ENCODE data around the gene SF3B1.

- TF ChIP-seq SP1 (IDR thresholded peaks at IDR 0.05) (no peak), BHLHE40 (IDR thresholded peaks at IDR 0.05; ENCODE audit: borderline replicate concordance) (no peak), ELF4 (IDR thresholded peaks at IDR 0.05) (no peak), FOXM1 (IDR thresholded peaks at IDR 0.05; ENCODE audit: borderline replicate concordance) (no peak), HDGF (IDR thresholded peaks at IDR 0.05; ENCODE audit: borderline replicate concordance) (no peak), ARNT (IDR thresholded peaks at IDR 0.05) (no peak), ZNF384 (IDR thresholded peaks at IDR 0.05) (no peak), FOXA1 (IDR thresholded peaks at IDR 0.05) (no peak), PKNOX1 (IDR thresholded peaks at IDR 0.05) (no peak), SUZ12 (IDR thresholded peaks at IDR 0.05) (no peak), NFRKB (IDR thresholded peaks at IDR 0.05) (no peak), FOXK2 (IDR thresholded peaks at IDR 0.05) (no peak)
These were observed 48.6 kb downstream of the SF3B1 start for GRCh38 chr2:197386242-197386641.

Measured in HEK293T (cell line).